ENCODE measurements around the gene RNF213. TPM values are rescaled to one million over a fixed set of nuclear protein-coding genes. Genes with fewer than 3 reads are reported as not detected.

Gene RNF213
- total RNA-seq, 1 donor from 2014 or later, result 47.3 TPM

DNA sequence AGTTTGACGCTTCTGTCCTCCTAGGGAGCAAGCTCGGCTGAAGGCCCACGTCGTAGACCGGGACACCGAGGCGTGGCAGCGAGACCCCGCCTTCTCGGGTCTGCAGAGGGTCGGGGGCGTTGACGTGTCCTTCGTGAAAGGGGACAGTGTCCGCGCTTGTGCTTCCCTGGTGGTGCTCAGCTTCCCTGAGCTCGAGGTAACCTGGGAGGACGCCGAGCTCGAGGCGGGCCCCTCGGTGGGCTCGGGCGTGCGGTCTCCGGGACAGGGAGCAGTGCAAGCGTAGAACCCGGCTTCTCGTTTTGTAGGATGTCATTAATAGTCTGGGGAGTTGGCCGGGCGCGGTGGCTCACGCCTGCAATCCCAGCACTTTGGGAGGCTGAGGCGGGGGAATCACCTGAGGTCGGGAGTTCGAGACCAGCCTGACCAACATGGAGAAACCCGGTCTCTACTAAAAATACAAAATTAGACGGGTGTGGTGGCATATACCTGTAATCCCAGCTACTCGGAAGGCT, 155.0 kb downstream of the RNF213 start:
- Mint-ChIP-seq H3K4me1 (ENCODE audit: unreplicated experiment) (peaks cover 27% of the 10 kb centered on the region), H3K36me3 (peaks cover 13% of the 10 kb centered on the region), H3K27ac (peak overlapping the region; percentile 74), H3K4me3 (peak overlapping the region; percentile 93), H3K9me3 (no peaks in the 10 kb centered on the region), H3K27me3 (peaks cover 21% of the 10 kb centered on the region)
- TF ChIP-seq CTCF (conservative IDR thresholded peaks at IDR 0.05), result no peak
- no peak for DNase-seq (ENCODE audit: extremely low spot score, unreplicated experiment)

- Mint-ChIP-seq H3K27ac (peak overlapping the region; percentile 74), H3K9me3 (no peaks in the 10 kb centered on the region), H3K27me3 (peaks cover 21% of the 10 kb centered on the region), H3K4me1 (ENCODE audit: unreplicated experiment) (peaks cover 27% of the 10 kb centered on the region), H3K36me3 (peaks cover 13% of the 10 kb centered on the region), H3K4me3 (peak overlapping the region; percentile 93)
- TF ChIP-seq CTCF (conservative IDR thresholded peaks at IDR 0.05), result no peak
- no peak for DNase-seq (ENCODE audit: extremely low spot score, unreplicated experiment)
Observed at GRCh38 chr17:80416260-80416939, 155.7 kb downstream of the RNF213 start.

- DNase-seq (ENCODE audit: extremely low spot score, unreplicated experiment), result no peak
- Mint-ChIP-seq H3K4me3 (peak overlapping the region; percentile 93), H3K27me3 (peaks cover 21% of the 10 kb centered on the region), H3K9me3 (no peaks in the 10 kb centered on the region), H3K36me3 (peaks cover 13% of the 10 kb centered on the region), H3K4me1 (ENCODE audit: unreplicated experiment) (peaks cover 27% of the 10 kb centered on the region), H3K27ac (no peak overlapping the region)
- TF ChIP-seq CTCF (conservative IDR thresholded peaks at IDR 0.05), result no peak
Observed at GRCh38 chr17:80416940-80417293, 156.3 kb downstream of the RNF213 start.

DNA sequence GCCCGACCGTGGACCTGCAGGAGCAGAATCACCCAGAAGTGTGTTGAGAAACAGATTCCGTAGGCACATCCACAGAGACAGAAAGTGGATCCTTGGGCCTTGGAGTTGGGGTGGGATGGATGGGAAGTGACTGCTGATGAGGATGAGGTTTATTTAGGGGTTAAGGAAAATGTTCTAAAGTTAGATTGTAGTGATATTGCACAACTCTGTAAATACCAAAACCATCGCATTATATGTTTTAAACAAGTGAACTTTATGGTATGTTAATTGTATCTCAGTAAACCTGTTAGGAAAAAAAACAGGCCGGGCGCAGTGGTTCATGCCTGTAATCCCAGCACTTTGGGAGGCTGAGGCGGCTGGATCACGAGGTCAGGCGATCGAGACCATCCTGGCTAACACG, 157.9 kb downstream of the RNF213 start:
- Mint-ChIP-seq H3K36me3 (peaks cover 13% of the 10 kb centered on the region), H3K27ac (no peak overlapping the region), H3K27me3 (peaks cover 9% of the 10 kb centered on the region), H3K4me3 (peak overlapping the region; percentile 93), H3K4me1 (ENCODE audit: unreplicated experiment) (peaks cover 23% of the 10 kb centered on the region), H3K9me3 (no peaks in the 10 kb centered on the region)
- DNase-seq (ENCODE audit: extremely low spot score, unreplicated experiment), result no peak
- no peak for TF ChIP-seq CTCF (conservative IDR thresholded peaks at IDR 0.05)

DNA sequence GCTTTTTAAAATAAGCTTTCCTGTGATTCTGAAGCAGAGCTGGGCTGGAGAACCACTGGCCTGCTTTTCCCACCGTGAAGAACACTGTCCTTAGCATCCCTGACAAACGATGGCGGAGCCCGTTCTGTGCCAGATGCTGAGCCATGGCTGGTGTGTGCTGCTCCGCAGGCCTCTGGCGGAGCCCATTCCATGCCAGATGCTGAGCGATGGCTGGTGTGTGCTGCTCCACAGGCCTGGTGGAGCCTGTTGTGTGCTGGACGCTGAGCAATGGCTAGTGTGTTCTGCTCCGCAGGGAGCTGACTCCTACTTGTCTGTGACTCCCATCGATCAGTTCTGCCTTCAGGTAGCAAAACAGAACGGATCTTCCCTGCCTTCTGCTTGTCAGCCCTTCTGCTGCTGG, 158.6 kb downstream of the RNF213 start:
- peaks cover 17% of the 10 kb centered on the region for H3K4me1 Mint-ChIP-seq (ENCODE audit: unreplicated experiment)
- TF ChIP-seq CTCF (conservative IDR thresholded peaks at IDR 0.05), result no peak
- H3K36me3 Mint-ChIP-seq, result peaks cover 13% of the 10 kb centered on the region
- H3K27ac Mint-ChIP-seq, result peak overlapping the region; percentile 76
- H3K27me3 Mint-ChIP-seq, result peaks cover 3% of the 10 kb centered on the region
- no peaks in the 10 kb centered on the region for H3K9me3 Mint-ChIP-seq
- no peak overlapping the region for H3K4me3 Mint-ChIP-seq
- DNase-seq (ENCODE audit: extremely low spot score, unreplicated experiment), result no peak

Measured in type B pancreatic cell (in vitro differentiated cells).